Activated naive CD4-positive, alpha-beta T cell treated with anti-CD3 and anti-CD28 coated beads, Interleukin-2, amount 10 ng/mL, durations not matched to agents 7 days and 5 days (primary cell): ENCODE results near the gene MAN1B1.

ENCODE experiments used
- CTCF ChIA-PET: fragments of 350-600 bp; sonication (Branson Sonifier 250); formaldehyde crosslinking; loops from one replicate; lab custom pipeline; 2021; ENCODE audit warnings: antibody characterized with exemption; lab: Charles Lee
- DNase-seq: peaks from one replicate; pipeline ENCODE4 v3.0.0-alpha.2; 2020
- H3K27ac Mint-ChIP-seq: one replicate; pipeline ENCODE4 v1.8.0; 2021; ENCODE audit warnings: mild to moderate bottlenecking, moderate library complexity, mixed read lengths
- H3K27me3 Mint-ChIP-seq: one replicate; pipeline ENCODE4 v1.8.0; 2021; ENCODE audit warnings: mild to moderate bottlenecking, mixed read lengths
- H3K36me3 Mint-ChIP-seq: one replicate; pipeline ENCODE4 v1.8.0; 2021; ENCODE audit warnings: mixed read lengths
- H3K4me1 Mint-ChIP-seq: one replicate; pipeline ENCODE4 v1.8.0; 2021; ENCODE audit warnings: mixed read lengths
- H3K4me3 Mint-ChIP-seq: one replicate; pipeline ENCODE4 v1.8.0; 2021; ENCODE audit warnings: mild to moderate bottlenecking, moderate library complexity, mixed read lengths
- H3K9me3 Mint-ChIP-seq: one replicate; pipeline ENCODE4 v1.8.0; 2021; ENCODE audit warnings: mixed read lengths

MAN1B1 gene

GRCh38 chr9:137158625-137159024, 71.8 kb downstream of the MAN1B1 start:
- H3K9me3 Mint-ChIP-seq: no peaks in the 10 kb centered on the region
- peaks cover 20% of the 10 kb centered on the region for H3K4me1 Mint-ChIP-seq
- no peaks in the 10 kb centered on the region for H3K36me3 Mint-ChIP-seq
- CTCF ChIA-PET: interaction anchor here (1.1 to 2.0 kb wide), 3 partner anchors 18 to 78 kb away, joined by 3 to 4 read pairs (median 3); no protein-coding TSS in a partner anchor
- DNase-seq: no peak
- H3K27me3 Mint-ChIP-seq: peaks cover 86% of the 10 kb centered on the region
- H3K27ac Mint-ChIP-seq: no peak overlapping the region
- no peak overlapping the region for H3K4me3 Mint-ChIP-seq
